Choroid plexus epithelial cell (primary cell): ENCODE measurements around the gene TEX13D.

Experiments
- DNase-seq: peaks from one replicate; pipeline ENCODE4 v3.0.0-alpha.2; 2010; ENCODE audit warnings: low read depth
- H3K4me3 ChIP-seq: 2 replicates; pipeline ENCODE4 v1.5.1; 2011; ENCODE audit warnings: low read depth, mild to moderate bottlenecking, control low read depth, low read length, moderate library complexity
- TF ChIP-seq, protein P1 (sequence below): conservative IDR thresholded peaks from 2 replicates; pipeline ENCODE4 v1.5.1; 2011; ENCODE audit warnings: low read depth, mild to moderate bottlenecking, control low read depth, inconsistent platforms, low read length, moderate library complexity

TEX13D gene

DNA sequence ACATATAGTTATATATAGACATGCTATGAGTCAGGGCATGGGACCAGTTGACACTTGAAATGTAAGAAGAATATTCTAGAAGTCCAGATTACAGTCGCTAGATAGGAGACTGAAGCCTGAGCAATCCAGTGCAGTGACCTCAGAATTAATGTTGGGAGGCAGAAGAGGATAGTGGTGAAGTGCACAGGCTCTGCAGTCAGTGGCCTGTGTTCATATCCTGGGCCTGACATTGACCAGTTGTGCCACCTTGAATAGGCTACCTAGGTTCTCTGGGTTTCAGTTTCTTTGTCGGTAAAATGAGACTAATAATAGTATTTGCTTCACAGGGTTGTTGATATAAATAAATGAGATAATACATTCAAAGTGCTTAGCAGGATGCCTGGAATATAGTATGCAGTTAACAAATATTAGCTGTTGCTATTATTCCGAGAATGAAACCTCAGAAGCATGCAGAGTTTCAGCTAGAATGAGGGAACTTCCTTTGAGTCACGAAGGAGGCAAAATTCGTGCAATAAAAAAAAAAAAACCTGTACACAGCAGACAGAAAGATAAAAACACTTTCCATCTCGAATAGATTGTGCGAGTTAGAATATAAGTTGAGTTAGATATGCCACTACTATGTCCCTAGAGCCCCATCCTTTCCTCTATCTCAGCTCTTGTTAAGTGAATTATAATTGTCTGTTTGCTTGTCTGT lies 9.9 kb downstream of the TEX13D start:
- TF ChIP-seq, protein P1, sequence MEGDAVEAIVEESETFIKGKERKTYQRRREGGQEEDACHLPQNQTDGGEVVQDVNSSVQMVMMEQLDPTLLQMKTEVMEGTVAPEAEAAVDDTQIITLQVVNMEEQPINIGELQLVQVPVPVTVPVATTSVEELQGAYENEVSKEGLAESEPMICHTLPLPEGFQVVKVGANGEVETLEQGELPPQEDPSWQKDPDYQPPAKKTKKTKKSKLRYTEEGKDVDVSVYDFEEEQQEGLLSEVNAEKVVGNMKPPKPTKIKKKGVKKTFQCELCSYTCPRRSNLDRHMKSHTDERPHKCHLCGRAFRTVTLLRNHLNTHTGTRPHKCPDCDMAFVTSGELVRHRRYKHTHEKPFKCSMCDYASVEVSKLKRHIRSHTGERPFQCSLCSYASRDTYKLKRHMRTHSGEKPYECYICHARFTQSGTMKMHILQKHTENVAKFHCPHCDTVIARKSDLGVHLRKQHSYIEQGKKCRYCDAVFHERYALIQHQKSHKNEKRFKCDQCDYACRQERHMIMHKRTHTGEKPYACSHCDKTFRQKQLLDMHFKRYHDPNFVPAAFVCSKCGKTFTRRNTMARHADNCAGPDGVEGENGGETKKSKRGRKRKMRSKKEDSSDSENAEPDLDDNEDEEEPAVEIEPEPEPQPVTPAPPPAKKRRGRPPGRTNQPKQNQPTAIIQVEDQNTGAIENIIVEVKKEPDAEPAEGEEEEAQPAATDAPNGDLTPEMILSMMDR: no peak
- no peak for DNase-seq
- H3K4me3 ChIP-seq: no peak overlapping the region

DNA sequence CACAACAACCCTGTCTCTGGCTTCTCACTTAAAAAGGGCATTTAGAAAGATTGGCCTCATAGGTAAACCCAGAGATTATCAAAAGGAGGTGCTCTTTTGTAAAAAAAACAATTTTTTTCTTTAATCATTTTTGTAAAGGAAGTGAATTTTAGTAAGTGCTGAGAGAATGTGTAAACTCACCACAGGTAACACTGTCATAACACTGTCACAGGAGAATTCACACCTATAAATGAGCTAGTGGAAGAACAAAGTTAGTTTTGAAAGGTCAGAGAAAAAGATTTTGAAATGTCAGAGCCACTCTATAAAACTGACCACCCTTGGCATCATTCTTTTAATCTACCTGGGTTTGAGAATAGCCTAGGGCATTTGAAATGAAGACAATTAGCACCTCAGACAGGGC lies 10.6 kb downstream of the TEX13D start:
- DNase-seq: no peak
- no peak overlapping the region for H3K4me3 ChIP-seq
- TF ChIP-seq, protein P1: no peak

DNA sequence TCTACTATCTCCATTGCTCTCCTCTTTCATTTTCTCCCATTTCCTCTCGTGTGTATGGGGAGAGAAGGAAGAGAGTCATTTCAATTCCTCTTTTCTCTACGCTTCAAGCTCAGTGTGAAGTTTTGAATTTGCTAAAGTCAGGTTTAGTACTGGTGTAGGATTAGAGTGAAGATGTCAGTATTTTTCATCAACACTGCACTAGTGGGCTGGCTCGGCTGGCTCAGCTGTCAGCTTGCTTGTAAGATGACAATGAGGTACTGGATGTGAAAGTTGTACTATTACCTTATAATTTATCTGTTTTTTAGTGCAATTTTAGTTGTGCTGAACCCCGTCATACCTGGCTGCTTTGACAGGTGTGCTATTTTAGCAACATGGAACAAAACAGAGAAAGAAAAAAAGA lies 11.8 kb downstream of the TEX13D start:
- TF ChIP-seq, protein P1: no peak
- DNase-seq: no peak
- H3K4me3 ChIP-seq: no peak overlapping the region

DNA sequence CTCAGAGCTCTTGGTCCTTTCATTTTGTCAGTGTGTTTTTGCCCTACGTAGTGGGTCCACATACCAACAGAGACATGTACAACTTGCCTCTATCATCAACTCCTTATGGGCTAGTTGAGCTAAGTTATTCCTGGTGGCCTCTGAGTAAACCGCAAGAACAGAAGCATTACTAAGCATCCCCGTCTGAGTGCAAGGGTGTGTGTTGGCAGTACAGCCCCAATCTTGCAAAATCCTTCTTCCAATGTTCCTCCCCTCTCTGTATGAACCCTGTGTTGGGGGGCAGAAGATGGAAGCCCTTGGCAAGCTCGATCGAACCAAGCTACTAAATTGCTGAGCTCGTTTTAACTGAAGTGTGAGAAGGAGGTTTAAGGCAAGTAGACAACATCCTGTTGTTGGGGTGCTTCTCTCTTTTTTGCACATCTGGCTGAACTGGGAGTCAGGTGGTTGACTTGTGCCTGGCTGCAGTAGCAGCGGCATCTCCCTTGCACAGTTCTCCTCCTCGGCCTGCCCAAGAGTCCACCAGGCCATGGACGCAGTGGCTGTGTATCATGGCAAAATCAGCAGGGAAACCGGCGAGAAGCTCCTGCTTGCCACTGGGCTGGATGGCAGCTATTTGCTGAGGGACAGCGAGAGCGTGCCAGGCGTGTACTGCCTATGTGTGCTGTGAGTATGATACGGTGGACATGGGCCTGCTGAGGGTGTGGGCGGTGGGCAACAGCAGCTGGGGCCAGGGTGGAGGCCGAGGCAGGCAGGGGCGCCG lies 13.8 kb downstream of the TEX13D start, which contains the start of gene SH2D1A:
Gene SH2D1A (plus strand): TSS at position 447 of the 760 bp plus-strand sequence. CDS start 80 bp downstream, at position 527.
- TF ChIP-seq, protein P1: no peak
- no peak within 1 kb of the TSS for H3K4me3 ChIP-seq
- DNase-seq: no peak

DNA sequence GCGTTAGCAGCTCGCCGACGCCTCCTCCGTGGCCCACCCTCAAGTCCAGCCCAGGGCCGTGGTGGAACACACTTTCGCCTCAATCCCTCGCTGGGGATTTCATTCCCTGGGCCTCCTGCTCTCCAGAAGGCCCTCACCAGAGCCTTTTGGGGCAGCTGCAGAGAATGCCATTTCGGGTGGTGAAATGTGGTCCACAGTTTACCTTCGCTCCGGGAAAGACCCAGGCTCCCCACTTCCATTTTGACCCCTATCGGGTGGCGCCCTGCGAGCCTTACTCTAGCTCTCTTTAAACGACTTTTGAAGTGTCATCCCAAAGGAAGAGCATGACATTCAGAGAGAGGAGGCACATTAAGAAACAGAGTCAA lies 14.4 kb downstream of the TEX13D start:
- TF ChIP-seq, protein P1: no peak
- DNase-seq: no peak
- H3K4me3 ChIP-seq: no peak overlapping the region

DNA sequence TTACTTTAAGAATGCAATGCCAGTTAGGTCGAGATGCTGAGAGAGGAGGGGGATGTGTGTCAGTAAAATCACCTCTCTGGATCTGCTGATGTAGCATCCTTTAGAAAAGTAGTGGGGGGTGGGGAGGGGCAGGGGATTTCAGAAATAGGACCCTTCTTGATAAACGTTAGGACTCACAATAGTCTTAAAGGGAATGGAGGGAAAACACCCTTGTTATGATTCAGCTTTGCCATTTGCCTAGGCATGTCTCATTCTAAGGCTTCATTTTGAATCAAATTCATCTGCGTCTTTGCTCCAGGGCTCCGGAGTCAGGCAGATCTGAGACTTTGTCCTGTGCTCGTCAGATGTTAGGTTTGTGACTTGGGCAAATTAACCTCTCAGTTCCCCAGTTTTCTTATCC lies 14.8 kb downstream of the TEX13D start:
- TF ChIP-seq, protein P1: no peak
- no peak overlapping the region for H3K4me3 ChIP-seq
- DNase-seq: no peak
